Naive thymus-derived CD8-positive, alpha-beta T cell (primary cell): Measurements from ENCODE around the gene KDM5B. TPM values are rescaled to one million over a fixed set of nuclear protein-coding genes. Genes with fewer than 3 reads are reported as not detected.

ENCODE experiments used
- polyA plus RNA-seq, 3 donors: library from polyadenylated mRNA; unstranded; fragments of 300-500 nt; fragmentation: Illumina TruSeq; gene quantifications; one replicate each; pipeline ENCODE4 v1.2.3, GENCODE V29; 2021
- total RNA-seq, 8 experiments: library from RNA in 2 of 8; stranded (reverse) in 2 of 8; gene quantifications; one replicate each; pipeline ENCODE4 v1.2.3 and lab custom pipeline; 2021 to 2026

The KDM5B gene
- total and polyA plus RNA-seq, 5 experiments from 2014 or later, result 7.9 to 48.0 (median 11.9) TPM

Other genes with a start within 250 kb of the KDM5B start
- not detected for gene SYT2, start 98.0 kb downstream of the KDM5B start, total RNA-seq
- gene SYT2, start 98.0 kb downstream of the KDM5B start, polyA plus RNA-seq, result under 1 TPM in 1 of 3 donors, not detected in 2; 0.02 TPM
- under 1 TPM in 1 of 2 experiments, not detected in 1; 0.71 TPM for gene PCAT6, start 2.5 kb upstream of the KDM5B start, total RNA-seq
- 1 to 10 TPM in 1 of 3 donors, not detected in 2; 1.2 TPM for gene PCAT6, start 2.5 kb upstream of the KDM5B start, polyA plus RNA-seq
- gene RABIF, start 80.7 kb upstream of the KDM5B start, total RNA-seq, result 10 to 100 TPM; 13.8 to 15.1 TPM
- gene RABIF, start 80.7 kb upstream of the KDM5B start, polyA plus RNA-seq, result 10 to 100 TPM; 14.2 to 20.3 (median 15.6) TPM
- 10 to 100 TPM; 23.0 to 25.4 TPM for gene KLHL12, start 118.8 kb upstream of the KDM5B start, total RNA-seq
- 10 to 100 TPM; 12.5 to 16.5 (median 15.1) TPM for gene KLHL12, start 118.8 kb upstream of the KDM5B start, polyA plus RNA-seq
- gene ADIPOR1, start 149.9 kb upstream of the KDM5B start, total RNA-seq, result 10 to 100 TPM; 51.9 to 58.8 TPM
- gene ADIPOR1, start 149.9 kb upstream of the KDM5B start, polyA plus RNA-seq, result 10 to 100 TPM; 71.6 to 91.8 (median 73.2) TPM
- 10 to 100 TPM; 51.1 to 52.3 TPM for gene CYB5R1, start 158.8 kb upstream of the KDM5B start, total RNA-seq
- gene CYB5R1, start 158.8 kb upstream of the KDM5B start, polyA plus RNA-seq, result 10 to 100 TPM; 57.4 to 60.5 (median 60.1) TPM
- gene TMEM183A, start 199.0 kb upstream of the KDM5B start, total RNA-seq, result 10 to 100 TPM; 85.4 to 92.0 TPM
- gene TMEM183A, start 199.0 kb upstream of the KDM5B start, polyA plus RNA-seq, result 10 to 100 TPM; 46.2 to 53.6 (median 47.4) TPM
- gene PPFIA4, start 218.1 kb upstream of the KDM5B start, total RNA-seq, result 1 to 10 TPM; 1.4 to 1.6 TPM
- under 1 TPM in 1 of 3 donors, not detected in 2; 0.18 TPM for gene PPFIA4, start 218.1 kb upstream of the KDM5B start, polyA plus RNA-seq